Measurements from ENCODE around the gene KRTAP4-7. TPM values are rescaled to one million over a fixed set of nuclear protein-coding genes. Genes with fewer than 3 reads are reported as not detected.
A peak's percentile ranks its signal among the peaks of the same experiment; 100 is the strongest.

Gene KRTAP4-7
- polyA plus RNA-seq, 2 of the 4 experiments (the other 2 are of a cell fraction): not detected

- no peak overlapping the region for H3K4me3 ChIP-seq
- DNase-seq (ENCODE audit: low read depth in 1 of 2, low spot score in 1 of 2) (peak in 1 of 2 experiments; percentile 27), FAIRE-seq (peak; percentile 97), ATAC-seq (no peak; a peak in 1 of 6 replicates)
- POLR2A ChIA-PET: no interaction called here
- 56% methylated on average over 3 of the region's 3 CpGs for WGBS (ENCODE audit: missing lambda C conversion rate)
- H3K27ac ChIP-seq: peak overlapping the region in 1 of 2 experiments; percentile 1; a peak in 1 of 6 replicates
- CTCF ChIA-PET: interaction anchor here (1.0 kb wide), 1 partner anchor 190 kb away, joined by 3 read pairs; no protein-coding TSS in a partner anchor
- no peaks in the 10 kb centered on the region for H3K9me3 ChIP-seq
- 0 out of 3 replicates have a peak overlapping the region, but pooled peaks have one; percentile 7 for H3K4me2 ChIP-seq
- TF ChIP-seq JUNB (IDR thresholded peaks at IDR 0.05): peak; percentile 60; the same call in 1 of the 2 replicates
- TF ChIP-seq POLR2A (IDR thresholded peaks at IDR 0.05; ENCODE audit: low read length): no peak
- peak; percentile 49; the same call in 1 of the 2 replicates for TF ChIP-seq FOSL2 (IDR thresholded peaks at IDR 0.05)
- TF ChIP-seq FOSL2 (CRISPR knock-in tag; IDR thresholded peaks at IDR 0.05): peak; percentile 75
- H3K4me1 ChIP-seq: 0 out of 3 replicates have a peak, but pooled peaks cover 6% of the 10 kb centered on the region
Observed at GRCh38 chr17:41131979-41132378, 48.0 kb downstream of the KRTAP4-7 start.

GRCh38 chr17:41133880-41134735, 50.2 kb downstream of the KRTAP4-7 start:
- H3K9me3 ChIP-seq: no peaks in the 10 kb centered on the region
- WGBS (ENCODE audit: missing lambda C conversion rate): 52% methylated on average over 2 of the region's 2 CpGs
- FAIRE-seq (peak; percentile 28), DNase-seq (ENCODE audit: low read depth in 1 of 2, low spot score in 1 of 2) (no peak), ATAC-seq (no peak)
- TF ChIP-seq HMGXB4 (CRISPR knock-in tag; IDR thresholded peaks at IDR 0.05; ENCODE audit: borderline replicate concordance) (no peak), ZNF302 (CRISPR knock-in tag; IDR thresholded peaks at IDR 0.05) (no peak), MAZ (IDR thresholded peaks at IDR 0.05; ENCODE audit: borderline replicate concordance, low read depth, low read length) (no peak), MAX (IDR thresholded peaks at IDR 0.05) (no peak), CHD2 (IDR thresholded peaks at IDR 0.05; ENCODE audit: low read length, partially characterized antibody) (no peak), CTCF (IDR thresholded peaks at IDR 0.05) (no peak), FOXS1 (CRISPR knock-in tag; IDR thresholded peaks at IDR 0.05) (no peak), RCOR1 (IDR thresholded peaks at IDR 0.05; ENCODE audit: low read depth, low read length) (no peak), EP300 (IDR thresholded peaks at IDR 0.05) (no peak), NPAS2 (CRISPR knock-in tag; IDR thresholded peaks at IDR 0.05; ENCODE audit: borderline replicate concordance) (no peak), PBX3 (IDR thresholded peaks at IDR 0.05) (no peak), MYC (IDR thresholded peaks at IDR 0.05; ENCODE audit: borderline replicate concordance, low read length) (no peak), KDM1A (IDR thresholded peaks at IDR 0.05; ENCODE audit: low read depth) (no peak), BCL3 (IDR thresholded peaks at IDR 0.05) (no peak), POLR2AphosphoS2 (conservative IDR thresholded peaks at IDR 0.05; ENCODE audit: low read length) (no peak), PHF8 (IDR thresholded peaks at IDR 0.05; ENCODE audit: borderline replicate concordance, low read depth) (no peak)
- H3K4me3 ChIP-seq: no peak overlapping the region
- H3K4me2 ChIP-seq: no peak overlapping the region
- ChIA-PET CTCF (interaction anchor here (0.7 kb wide), 1 partner anchor 11 kb away, joined by 3 read pairs; no protein-coding TSS in a partner anchor), POLR2A (no interaction called here)
- 0 out of 3 replicates have a peak, but pooled peaks cover 6% of the 10 kb centered on the region for H3K4me1 ChIP-seq
- no peak overlapping the region for H3K27ac ChIP-seq

Other genes with a start within 250 kb of the KRTAP4-7 start
Only the 30 nearest of the 38 such genes appear.
- not detected in 2 replicates for gene KRT23, start 146.5 kb upstream of the KRTAP4-7 start, polyA plus RNA-seq (2011; rRNA removed)
- gene KRT23, start 146.5 kb upstream of the KRTAP4-7 start, polyA plus RNA-seq (2017; fragmentation: RNase III; extraction: RNeasy Plus Mini Kit Qiagen cat#74134 plus additional on column Dnase treatment): not detected in 3 replicates
- gene KRT39, start 117.2 kb upstream of the KRTAP4-7 start, polyA plus RNA-seq (2011; rRNA removed): not detected in 2 replicates
- gene KRT39, start 117.2 kb upstream of the KRTAP4-7 start, polyA plus RNA-seq (2017; fragmentation: RNase III; extraction: RNeasy Plus Mini Kit Qiagen cat#74134 plus additional on column Dnase treatment): not detected in 3 replicates
- not detected in 2 replicates for gene KRT40, start 99.8 kb upstream of the KRTAP4-7 start, polyA plus RNA-seq (2011; rRNA removed)
- gene KRT40, start 99.8 kb upstream of the KRTAP4-7 start, polyA plus RNA-seq (2017; fragmentation: RNase III; extraction: RNeasy Plus Mini Kit Qiagen cat#74134 plus additional on column Dnase treatment): not detected in 3 replicates
- not detected in 2 replicates for gene KRTAP3-3, start 90.0 kb upstream of the KRTAP4-7 start, polyA plus RNA-seq (2011; rRNA removed)
- gene KRTAP3-3, start 90.0 kb upstream of the KRTAP4-7 start, polyA plus RNA-seq (2017; fragmentation: RNase III; extraction: RNeasy Plus Mini Kit Qiagen cat#74134 plus additional on column Dnase treatment): not detected in 3 replicates
- not detected in 2 replicates for gene KRTAP3-2, start 84.2 kb upstream of the KRTAP4-7 start, polyA plus RNA-seq (2011; rRNA removed)
- gene KRTAP3-2, start 84.2 kb upstream of the KRTAP4-7 start, polyA plus RNA-seq (2017; fragmentation: RNase III; extraction: RNeasy Plus Mini Kit Qiagen cat#74134 plus additional on column Dnase treatment): not detected in 3 replicates
- not detected in 2 replicates for gene KRTAP3-1, start 75.0 kb upstream of the KRTAP4-7 start, polyA plus RNA-seq (2011; rRNA removed)
- gene KRTAP3-1, start 75.0 kb upstream of the KRTAP4-7 start, polyA plus RNA-seq (2017; fragmentation: RNase III; extraction: RNeasy Plus Mini Kit Qiagen cat#74134 plus additional on column Dnase treatment): not detected in 3 replicates
- gene KRTAP1-5, start 56.9 kb upstream of the KRTAP4-7 start, polyA plus RNA-seq (2011; rRNA removed): not detected in 2 replicates
- not detected in 3 replicates for gene KRTAP1-5, start 56.9 kb upstream of the KRTAP4-7 start, polyA plus RNA-seq (2017; fragmentation: RNase III; extraction: RNeasy Plus Mini Kit Qiagen cat#74134 plus additional on column Dnase treatment)
- gene KRTAP1-4, start 54.0 kb upstream of the KRTAP4-7 start, polyA plus RNA-seq (2011; rRNA removed): not detected in 2 replicates
- not detected in 3 replicates for gene KRTAP1-4, start 54.0 kb upstream of the KRTAP4-7 start, polyA plus RNA-seq (2017; fragmentation: RNase III; extraction: RNeasy Plus Mini Kit Qiagen cat#74134 plus additional on column Dnase treatment)
- gene KRTAP1-3, start 49.3 kb upstream of the KRTAP4-7 start, polyA plus RNA-seq (2011; rRNA removed): not detected in 2 replicates
- not detected in 3 replicates for gene KRTAP1-3, start 49.3 kb upstream of the KRTAP4-7 start, polyA plus RNA-seq (2017; fragmentation: RNase III; extraction: RNeasy Plus Mini Kit Qiagen cat#74134 plus additional on column Dnase treatment)
- gene KRTAP1-1, start 42.7 kb upstream of the KRTAP4-7 start, polyA plus RNA-seq (2011; rRNA removed): not detected in 2 replicates
- gene KRTAP1-1, start 42.7 kb upstream of the KRTAP4-7 start, polyA plus RNA-seq (2017; fragmentation: RNase III; extraction: RNeasy Plus Mini Kit Qiagen cat#74134 plus additional on column Dnase treatment): not detected in 3 replicates
- gene KRTAP2-1, start 36.8 kb upstream of the KRTAP4-7 start, polyA plus RNA-seq (2011; rRNA removed): not detected in 2 replicates
- not detected in 3 replicates for gene KRTAP2-1, start 36.8 kb upstream of the KRTAP4-7 start, polyA plus RNA-seq (2017; fragmentation: RNase III; extraction: RNeasy Plus Mini Kit Qiagen cat#74134 plus additional on column Dnase treatment)
- not detected in 2 replicates for gene KRTAP2-2, start 28.9 kb upstream of the KRTAP4-7 start, polyA plus RNA-seq (2011; rRNA removed)
- gene KRTAP2-2, start 28.9 kb upstream of the KRTAP4-7 start, polyA plus RNA-seq (2017; fragmentation: RNase III; extraction: RNeasy Plus Mini Kit Qiagen cat#74134 plus additional on column Dnase treatment): not detected in 3 replicates
- gene KRTAP2-3, start 24.0 kb upstream of the KRTAP4-7 start, polyA plus RNA-seq (2011; rRNA removed): not detected in 2 replicates
- gene KRTAP2-3, start 24.0 kb upstream of the KRTAP4-7 start, polyA plus RNA-seq (2017; fragmentation: RNase III; extraction: RNeasy Plus Mini Kit Qiagen cat#74134 plus additional on column Dnase treatment): 0.10 TPM in 1 of 3 replicates, not detected in the others
- not detected in 2 replicates for gene KRTAP2-4, start 18.3 kb upstream of the KRTAP4-7 start, polyA plus RNA-seq (2011; rRNA removed)
- gene KRTAP2-4, start 18.3 kb upstream of the KRTAP4-7 start, polyA plus RNA-seq (2017; fragmentation: RNase III; extraction: RNeasy Plus Mini Kit Qiagen cat#74134 plus additional on column Dnase treatment): not detected in 3 replicates
- gene KRTAP4-8, start 14.0 kb downstream of the KRTAP4-7 start, polyA plus RNA-seq (2011; rRNA removed): not detected in 2 replicates
- gene KRTAP4-8, start 14.0 kb downstream of the KRTAP4-7 start, polyA plus RNA-seq (2017; fragmentation: RNase III; extraction: RNeasy Plus Mini Kit Qiagen cat#74134 plus additional on column Dnase treatment): not detected in 3 replicates
- gene KRTAP4-16, start 18.1 kb downstream of the KRTAP4-7 start, polyA plus RNA-seq (2011; rRNA removed): not detected in 2 replicates
- not detected in 3 replicates for gene KRTAP4-16, start 18.1 kb downstream of the KRTAP4-7 start, polyA plus RNA-seq (2017; fragmentation: RNase III; extraction: RNeasy Plus Mini Kit Qiagen cat#74134 plus additional on column Dnase treatment)
- not detected in 2 replicates for gene KRTAP4-9, start 21.2 kb downstream of the KRTAP4-7 start, polyA plus RNA-seq (2011; rRNA removed)
- not detected in 3 replicates for gene KRTAP4-9, start 21.2 kb downstream of the KRTAP4-7 start, polyA plus RNA-seq (2017; fragmentation: RNase III; extraction: RNeasy Plus Mini Kit Qiagen cat#74134 plus additional on column Dnase treatment)
- gene KRTAP4-11, start 34.2 kb downstream of the KRTAP4-7 start, polyA plus RNA-seq (2011; rRNA removed): not detected in 2 replicates
- gene KRTAP4-11, start 34.2 kb downstream of the KRTAP4-7 start, polyA plus RNA-seq (2017; fragmentation: RNase III; extraction: RNeasy Plus Mini Kit Qiagen cat#74134 plus additional on column Dnase treatment): not detected in 3 replicates
- gene KRTAP4-12, start 40.0 kb downstream of the KRTAP4-7 start, polyA plus RNA-seq (2011; rRNA removed): not detected in 2 replicates
- not detected in 3 replicates for gene KRTAP4-12, start 40.0 kb downstream of the KRTAP4-7 start, polyA plus RNA-seq (2017; fragmentation: RNase III; extraction: RNeasy Plus Mini Kit Qiagen cat#74134 plus additional on column Dnase treatment)
- not detected in 2 replicates for gene KRTAP4-6, start 56.4 kb downstream of the KRTAP4-7 start, polyA plus RNA-seq (2011; rRNA removed)
- not detected in 3 replicates for gene KRTAP4-6, start 56.4 kb downstream of the KRTAP4-7 start, polyA plus RNA-seq (2017; fragmentation: RNase III; extraction: RNeasy Plus Mini Kit Qiagen cat#74134 plus additional on column Dnase treatment)
- gene KRTAP4-5, start 65.7 kb downstream of the KRTAP4-7 start, polyA plus RNA-seq (2011; rRNA removed): not detected in 2 replicates
- not detected in 3 replicates for gene KRTAP4-5, start 65.7 kb downstream of the KRTAP4-7 start, polyA plus RNA-seq (2017; fragmentation: RNase III; extraction: RNeasy Plus Mini Kit Qiagen cat#74134 plus additional on column Dnase treatment)
- not detected in 2 replicates for gene KRTAP4-4, start 76.6 kb downstream of the KRTAP4-7 start, polyA plus RNA-seq (2011; rRNA removed)
- not detected in 3 replicates for gene KRTAP4-4, start 76.6 kb downstream of the KRTAP4-7 start, polyA plus RNA-seq (2017; fragmentation: RNase III; extraction: RNeasy Plus Mini Kit Qiagen cat#74134 plus additional on column Dnase treatment)
- not detected in 2 replicates for gene KRTAP4-3, start 84.1 kb downstream of the KRTAP4-7 start, polyA plus RNA-seq (2011; rRNA removed)
- not detected in 3 replicates for gene KRTAP4-3, start 84.1 kb downstream of the KRTAP4-7 start, polyA plus RNA-seq (2017; fragmentation: RNase III; extraction: RNeasy Plus Mini Kit Qiagen cat#74134 plus additional on column Dnase treatment)
- not detected in 2 replicates for gene KRTAP4-2, start 94.1 kb downstream of the KRTAP4-7 start, polyA plus RNA-seq (2011; rRNA removed)
- gene KRTAP4-2, start 94.1 kb downstream of the KRTAP4-7 start, polyA plus RNA-seq (2017; fragmentation: RNase III; extraction: RNeasy Plus Mini Kit Qiagen cat#74134 plus additional on column Dnase treatment): not detected in 3 replicates
- gene KRTAP4-1, start 100.8 kb downstream of the KRTAP4-7 start, polyA plus RNA-seq (2011; rRNA removed): 0.32 TPM in 2 replicates
- 0.12 TPM in 2 of 3 replicates, not detected in the other for gene KRTAP4-1, start 100.8 kb downstream of the KRTAP4-7 start, polyA plus RNA-seq (2017; fragmentation: RNase III; extraction: RNeasy Plus Mini Kit Qiagen cat#74134 plus additional on column Dnase treatment)
- not detected in 2 replicates for gene KRTAP9-1, start 105.7 kb downstream of the KRTAP4-7 start, polyA plus RNA-seq (2011; rRNA removed)
- gene KRTAP9-1, start 105.7 kb downstream of the KRTAP4-7 start, polyA plus RNA-seq (2017; fragmentation: RNase III; extraction: RNeasy Plus Mini Kit Qiagen cat#74134 plus additional on column Dnase treatment): not detected in 3 replicates
- not detected in 2 replicates for gene KRTAP9-2, start 142.5 kb downstream of the KRTAP4-7 start, polyA plus RNA-seq (2011; rRNA removed)
- gene KRTAP9-2, start 142.5 kb downstream of the KRTAP4-7 start, polyA plus RNA-seq (2017; fragmentation: RNase III; extraction: RNeasy Plus Mini Kit Qiagen cat#74134 plus additional on column Dnase treatment): not detected in 3 replicates
- gene KRTAP9-3, start 148.3 kb downstream of the KRTAP4-7 start, polyA plus RNA-seq (2011; rRNA removed): not detected in 2 replicates
- not detected in 3 replicates for gene KRTAP9-3, start 148.3 kb downstream of the KRTAP4-7 start, polyA plus RNA-seq (2017; fragmentation: RNase III; extraction: RNeasy Plus Mini Kit Qiagen cat#74134 plus additional on column Dnase treatment)
- gene KRTAP9-8, start 153.8 kb downstream of the KRTAP4-7 start, polyA plus RNA-seq (2011; rRNA removed): not detected in 2 replicates
- gene KRTAP9-8, start 153.8 kb downstream of the KRTAP4-7 start, polyA plus RNA-seq (2017; fragmentation: RNase III; extraction: RNeasy Plus Mini Kit Qiagen cat#74134 plus additional on column Dnase treatment): not detected in 3 replicates
- not detected in 2 replicates for gene KRTAP9-4, start 165.5 kb downstream of the KRTAP4-7 start, polyA plus RNA-seq (2011; rRNA removed)
- not detected in 3 replicates for gene KRTAP9-4, start 165.5 kb downstream of the KRTAP4-7 start, polyA plus RNA-seq (2017; fragmentation: RNase III; extraction: RNeasy Plus Mini Kit Qiagen cat#74134 plus additional on column Dnase treatment)